Spleen (tissue), 11 donors: ENCODE data around the gene HOXC10. TPM values are rescaled to one million over a fixed set of nuclear protein-coding genes. Genes with fewer than 3 reads are reported as not detected.

Experiments
- DNase-seq: peaks from one replicate; pipeline ENCODE4 v3.0.0-alpha.2; 2020
- H3K27ac ChIP-seq, 8 donors: fragments of 200-600 bp; sonication (generic) in 7 of 8; 1 replicate in 4 of 8; 2 replicates in 4 of 8; pipeline versions ENCODE4 v1.5.0 to v1.8.0; 2016 to 2021; ENCODE audit warnings: inconsistent platforms in 4 of 8, mild to moderate bottlenecking in 4 of 8, moderate library complexity in 1 of 8
- H3K27me3 ChIP-seq, 7 donors: fragments of 200-600 bp; sonication (generic) in 6 of 7; replicated peaks in 1 of 7; 1 replicate in 4 of 7; 2 replicates in 3 of 7; pipeline versions ENCODE4 v1.5.0 to v1.8.0; 2016 to 2021; ENCODE audit warnings: inconsistent platforms in 3 of 7, mild to moderate bottlenecking in 1 of 7
- H3K36me3 ChIP-seq, 6 donors: fragments of 200-600 bp; sonication (generic) in 5 of 6; 1 replicate in 4 of 6; 2 replicates in 2 of 6; pipeline versions ENCODE4 v1.5.0 to v1.8.0; 2016 to 2021; ENCODE audit warnings: inconsistent platforms in 2 of 6
- H3K4me1 ChIP-seq, 6 donors: fragments of 200-600 bp; sonication (generic) in 5 of 6; 1 replicate in 3 of 6; 2 replicates in 3 of 6; pipeline versions ENCODE4 v1.5.0 to v1.8.0; 2016 to 2021; ENCODE audit warnings: inconsistent platforms in 3 of 6
- H3K4me3 ChIP-seq, 8 donors: fragments of 200-600 bp; sonication (generic) in 7 of 8; 1 replicate in 4 of 8; 2 replicates in 4 of 8; pipeline versions ENCODE4 v1.5.0 to v1.8.0; 2016 to 2021; ENCODE audit warnings: inconsistent platforms in 4 of 8, mild to moderate bottlenecking in 4 of 8, moderate library complexity in 2 of 8
- H3K9me3 ChIP-seq, 8 donors: fragments of 200-600 bp; sonication (generic) in 7 of 8; 1 replicate in 4 of 8; 2 replicates in 4 of 8; pipeline versions ENCODE4 v1.5.0 to v1.8.0; 2016 to 2021; ENCODE audit warnings: inconsistent platforms in 4 of 8
- POLR2A ChIP-seq, 3 donors: fragments of 450-650 bp; IDR thresholded peaks; one replicate each; pipeline ENCODE4 v1.5.1; 2017; ENCODE audit warnings: antibody characterized with exemption in 3 of 3, mild to moderate bottlenecking in 1 of 3
- POLR2AphosphoS5 ChIP-seq, 3 donors: sonication (generic); formaldehyde crosslinking; IDR thresholded peaks; one replicate each; pipeline ENCODE4 v1.5.1; 2017; ENCODE audit warnings: antibody characterized with exemption in 3 of 3
- WGBS, 5 donors: extraction: QIAGEN DNeasy Blood & Tissue Kit in 3 of 5; methylation state at CpG; one replicate each; pipeline versions ENCODE4 v1.1.5 to v1.1.7; 2013 to 2018; 5-methylcytosine and 5-hydroxymethylcytosine counted together
- intact Hi-C: fragments of 100-400 bp; cut with DNase I; formaldehyde crosslinking; loops from one replicate; pipeline ENCODE4 v1.15.0; 2023; ENCODE audit warnings: low total_unique reads
- polyA plus RNA-seq, 3 donors: library from polyadenylated mRNA; stranded (reverse); fragments of 200-250 nt; gene quantifications; one replicate each; pipeline ENCODE4 v1.2.1, GENCODE V29; 2013
- total RNA-seq, 7 donors: library from RNA; depleted of rRNA in 3 of 7; stranded (reverse); fragments of >200 nt in 3 of 7; fragmentation: NEBNext Ultra II Directional in 4 of 7; extraction: Animal tissue kit (Norgen Biotek cat#: 25700) in 4 of 7; gene quantifications; one replicate each; pipeline versions ENCODE4 v1.1.0 to v1.2.1, GENCODE V29; 2016 to 2021
- TF ChIP-seq, protein P1 (sequence below), 11 experiments: fragments of 200-600 bp in 7 of 11; fragments of 450-650 bp in 4 of 11; sonication (generic) in 4 of 11; IDR thresholded peaks in 8 of 11; conservative IDR thresholded peaks in 3 of 11; 1 replicate in 7 of 11; 2 replicates in 4 of 11; pipeline versions ENCODE4 v1.4.0 to v1.8.0; 2016 to 2021; ENCODE audit warnings: antibody characterized with exemption in 11 of 11, inconsistent platforms in 4 of 11, mild to moderate bottlenecking in 1 of 11
- donor health status: healthy with polysubstance abuse.
- donor health status: DM: no; HTN: no; CAD: no; lungs with moderate emphysema.
- donor health status: DM: no; HTN: no; CAD: no.
- donor health status: Bipolar disorder and iron deficiency.
- donor health status: healthy.
- donor health status: DM: no; HTN: no; CAD: no.
- donor health status: DM: yes; HTN: yes; CAD: no.

Gene HOXC10
- total and polyA plus RNA-seq, 10 donors = not detected

DNA sequence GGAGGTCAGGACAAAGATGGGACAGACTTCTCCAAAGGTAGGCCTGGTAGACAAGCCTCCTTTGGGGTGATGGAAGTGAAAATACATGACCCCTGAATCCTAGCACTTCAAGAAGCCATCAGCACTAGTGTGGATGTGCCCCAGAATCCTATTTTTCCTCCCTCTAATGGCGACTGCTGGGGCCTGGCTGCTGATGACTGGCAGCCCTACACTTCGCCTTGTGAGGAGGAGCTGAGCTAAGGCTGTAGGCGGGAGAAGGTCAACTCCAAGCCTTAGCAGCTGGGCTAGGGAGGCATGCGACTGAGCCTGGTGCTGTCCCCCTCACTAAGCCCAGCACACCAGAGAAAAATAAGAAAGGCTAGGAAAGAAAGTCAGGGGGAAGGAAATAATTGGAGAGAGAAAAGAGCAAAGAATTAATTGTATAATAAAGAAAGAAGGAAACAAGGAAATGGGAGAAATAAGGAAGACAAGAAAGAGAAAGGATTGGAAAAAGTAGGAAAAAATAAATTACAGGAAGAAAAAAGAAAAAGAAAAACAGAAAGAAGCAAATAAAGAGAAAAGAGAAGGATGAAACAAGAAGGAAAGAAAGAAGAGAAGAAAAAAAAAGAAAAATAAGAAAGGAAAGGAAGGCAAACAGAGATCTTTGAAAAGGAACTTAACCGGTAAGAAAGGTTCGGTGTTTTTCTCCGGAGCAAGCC is 4.7 kb upstream of the HOXC10 start:
- Histone ChIP-seq H3K36me3 (no peaks in the 10 kb centered on the region), H3K4me3 (no peak overlapping the region), H3K27ac (no peak overlapping the region), H3K27me3 (peaks cover 19 to 100% (median 99%) of the 10 kb centered on the region in 7 donors), H3K9me3 (peaks cover 0 to 9% (median 0%) of the 10 kb centered on the region in 8 donors), H3K4me1 (peaks cover 6 to 33% (median 14%) of the 10 kb centered on the region in 6 donors)
- DNase-seq = no peak
- WGBS, 5 donors = 12 to 24% (median 17%) methylated on average over 7 of the region's 7 CpGs
- no peak for TF ChIP-seq POLR2A (IDR thresholded peaks at IDR 0.05)
- TF ChIP-seq POLR2AphosphoS5 (IDR thresholded peaks at IDR 0.05) = no peak
- TF ChIP-seq, protein P1, sequence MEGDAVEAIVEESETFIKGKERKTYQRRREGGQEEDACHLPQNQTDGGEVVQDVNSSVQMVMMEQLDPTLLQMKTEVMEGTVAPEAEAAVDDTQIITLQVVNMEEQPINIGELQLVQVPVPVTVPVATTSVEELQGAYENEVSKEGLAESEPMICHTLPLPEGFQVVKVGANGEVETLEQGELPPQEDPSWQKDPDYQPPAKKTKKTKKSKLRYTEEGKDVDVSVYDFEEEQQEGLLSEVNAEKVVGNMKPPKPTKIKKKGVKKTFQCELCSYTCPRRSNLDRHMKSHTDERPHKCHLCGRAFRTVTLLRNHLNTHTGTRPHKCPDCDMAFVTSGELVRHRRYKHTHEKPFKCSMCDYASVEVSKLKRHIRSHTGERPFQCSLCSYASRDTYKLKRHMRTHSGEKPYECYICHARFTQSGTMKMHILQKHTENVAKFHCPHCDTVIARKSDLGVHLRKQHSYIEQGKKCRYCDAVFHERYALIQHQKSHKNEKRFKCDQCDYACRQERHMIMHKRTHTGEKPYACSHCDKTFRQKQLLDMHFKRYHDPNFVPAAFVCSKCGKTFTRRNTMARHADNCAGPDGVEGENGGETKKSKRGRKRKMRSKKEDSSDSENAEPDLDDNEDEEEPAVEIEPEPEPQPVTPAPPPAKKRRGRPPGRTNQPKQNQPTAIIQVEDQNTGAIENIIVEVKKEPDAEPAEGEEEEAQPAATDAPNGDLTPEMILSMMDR (IDR thresholded peaks at IDR 0.05 in 8 of 11, conservative IDR thresholded peaks at IDR 0.05 in 3 of 11) = no peak
- intact Hi-C loops = no loop called here

DNA sequence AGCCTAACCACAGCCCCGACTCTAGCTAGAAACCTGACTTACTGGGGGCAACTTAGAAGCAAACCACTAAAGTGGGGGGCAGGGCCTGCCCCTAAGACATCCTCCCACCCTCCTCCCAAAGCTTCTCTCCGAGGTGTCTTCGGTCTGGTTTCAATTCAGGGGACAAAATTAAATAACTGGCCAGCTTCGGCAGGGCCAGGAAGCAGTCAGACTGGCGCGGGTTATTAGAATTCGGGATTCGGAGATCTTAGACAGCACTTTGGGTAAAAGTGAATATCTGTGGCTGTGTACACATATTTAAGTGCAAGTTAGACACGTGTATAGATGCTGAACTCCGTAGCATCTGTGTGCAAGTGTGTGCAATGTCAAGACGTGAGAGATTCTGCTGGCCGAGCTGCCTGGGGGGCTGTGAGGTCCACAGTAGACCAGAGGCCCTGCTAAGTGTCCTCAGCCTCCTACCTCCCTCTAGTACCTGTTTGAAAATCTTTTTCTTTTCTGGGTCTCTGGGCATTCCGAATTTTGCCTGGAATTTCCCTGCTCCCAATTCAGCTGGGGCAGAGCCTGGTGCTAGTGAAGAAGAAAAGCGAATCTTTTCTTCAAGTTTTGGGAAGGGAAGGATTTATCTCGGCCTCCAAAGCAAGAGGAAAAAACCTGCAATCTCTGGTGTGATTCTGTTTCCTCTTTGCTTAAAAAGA is 4.0 kb upstream of the HOXC10 start:
- intact Hi-C loops = no loop called here
- H3K27me3 ChIP-seq = peaks cover 18 to 100% (median 99%) of the 10 kb centered on the region in 7 donors

DNA sequence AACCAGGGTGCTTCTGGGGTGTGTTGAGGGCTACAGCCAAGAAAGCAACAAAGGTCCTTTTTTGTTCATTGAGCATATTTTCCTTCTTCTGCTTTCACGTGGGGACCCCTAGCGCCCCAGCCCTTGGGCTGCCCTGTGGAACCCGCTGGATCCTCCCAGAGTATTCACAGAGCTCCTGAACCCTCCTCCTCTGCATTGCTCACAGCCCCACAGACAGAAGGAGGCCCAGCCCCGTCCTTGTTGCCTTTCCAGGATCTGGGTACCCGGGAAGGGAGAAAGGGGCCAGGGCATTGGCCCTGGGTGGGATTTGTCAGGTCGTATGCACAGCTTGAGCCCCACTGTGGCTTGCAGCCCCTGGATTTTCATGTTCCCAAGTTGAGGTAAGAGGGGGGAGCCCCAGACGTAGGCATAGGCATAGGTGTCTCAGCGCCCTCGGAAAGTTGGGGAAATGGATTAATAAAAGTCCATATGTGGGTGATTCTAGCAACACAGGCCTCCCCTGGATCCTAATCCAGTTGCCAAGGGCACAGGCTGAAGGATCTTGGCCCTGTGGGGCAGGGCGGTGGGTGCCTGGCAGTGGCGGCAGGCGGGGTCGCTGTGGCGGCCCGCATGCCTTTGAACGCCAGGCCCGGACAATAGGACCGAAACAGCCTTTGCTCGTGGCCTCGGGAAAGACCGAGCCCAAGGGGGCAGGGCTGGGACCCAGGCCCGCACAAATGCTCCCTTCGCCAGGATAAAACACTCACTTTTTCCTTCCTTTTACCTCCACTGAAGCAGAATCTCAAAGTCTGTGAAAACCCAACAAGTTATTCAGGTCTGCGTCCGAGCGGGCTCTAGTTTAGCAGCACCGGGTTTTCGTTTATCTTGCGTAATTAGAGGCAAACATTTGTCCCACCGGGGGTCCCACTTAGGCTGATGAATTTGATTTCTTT is 3.0 kb upstream of the HOXC10 start:
- Histone ChIP-seq H3K4me3 (no peak overlapping the region), H3K4me1 (peaks cover 12 to 42% (median 23%) of the 10 kb centered on the region in 6 donors), H3K9me3 (peaks cover 0 to 12% (median 0%) of the 10 kb centered on the region in 8 donors), H3K27ac (no peak overlapping the region), H3K27me3 (peaks cover 25 to 100% (median 99%) of the 10 kb centered on the region in 7 donors), H3K36me3 (no peaks in the 10 kb centered on the region)
- intact Hi-C loops = no loop called here
- DNase-seq = no peak
- WGBS, 5 donors = 9 to 28% (median 13%) methylated on average over 29 to 30 of the region's 30 CpGs
- TF ChIP-seq POLR2AphosphoS5 (IDR thresholded peaks at IDR 0.05) (no peak), POLR2A (IDR thresholded peaks at IDR 0.05) (no peak)
- TF ChIP-seq, protein P1 (IDR thresholded peaks at IDR 0.05 in 8 of 11, conservative IDR thresholded peaks at IDR 0.05 in 3 of 11) = no peak

More for the DNA sequence above, 4.0 kb upstream of the HOXC10 start:
- TF ChIP-seq, protein P1 (IDR thresholded peaks at IDR 0.05 in 8 of 11, conservative IDR thresholded peaks at IDR 0.05 in 3 of 11) = no peak
- TF ChIP-seq POLR2A (IDR thresholded peaks at IDR 0.05) (no peak), POLR2AphosphoS5 (IDR thresholded peaks at IDR 0.05) (no peak)
- 19 to 25% (median 20%) methylated on average over 15 of the region's 15 CpGs for WGBS, 5 donors
- Histone ChIP-seq H3K4me3 (no peak overlapping the region), H3K9me3 (peaks cover 0 to 12% (median 0%) of the 10 kb centered on the region in 8 donors), H3K4me1 (peaks cover 8 to 33% (median 17%) of the 10 kb centered on the region in 6 donors), H3K36me3 (no peaks in the 10 kb centered on the region), H3K27ac (no peak overlapping the region)
- DNase-seq = no peak
